BLaER1 treated with 17β-estradiol and CSF1 and Interleukin-3, amounts not matched to agents 10 nM and 100 nM (cell line): ENCODE data around the gene SERPINB8.
A peak's percentile ranks its signal among the peaks of the same experiment; 100 is the strongest.

ENCODE experiments used
- H3K27ac ChIP-seq, 11 experiments: shearing (Covaris generic); formaldehyde crosslinking; 2 replicates each; pipeline ENCODE4 v1.8.1; 2022
- H3K27me3 ChIP-seq, 11 experiments: shearing (Covaris generic); formaldehyde crosslinking; 2 replicates each; pipeline ENCODE4 v1.8.1; 2022
- H3K36me3 ChIP-seq, 11 experiments: shearing (Covaris generic); formaldehyde crosslinking; 2 replicates each; pipeline ENCODE4 v1.8.1; 2022
- H3K4me1 ChIP-seq, 10 experiments: shearing (Covaris generic); formaldehyde crosslinking; 2 replicates each; pipeline ENCODE4 v1.8.1; 2022
- H3K4me2 ChIP-seq, 11 experiments: shearing (Covaris generic); formaldehyde crosslinking; 2 replicates each; pipeline ENCODE4 v1.8.1; 2022
- H3K4me3 ChIP-seq, 10 experiments: shearing (Covaris generic); formaldehyde crosslinking; 2 replicates each; pipeline ENCODE4 v1.8.1; 2022
- H3K9ac ChIP-seq, 11 experiments: shearing (Covaris generic); formaldehyde crosslinking; 2 replicates each; pipeline ENCODE4 v1.8.1; 2022
- H3K9me3 ChIP-seq, 11 experiments: shearing (Covaris generic); formaldehyde crosslinking; replicated peaks in 1 of 11; 2 replicates each; pipeline ENCODE4 v1.8.1; 2022
- H4K20me1 ChIP-seq, 11 experiments: shearing (Covaris generic); formaldehyde crosslinking; 2 replicates each; pipeline ENCODE4 v1.8.1; 2022
- Cebpa-rat ChIP-seq, 11 experiments: shearing (Covaris generic); IDR thresholded peaks; 2 replicates each; pipeline ENCODE4 v1.8.1; 2022

The SERPINB8 gene

GRCh38 chr18:64017870-64018269 is 48.0 kb downstream of the SERPINB8 start:
- Histone ChIP-seq H3K4me3 (no peak overlapping the region), H3K4me1 (no peaks in the 10 kb centered on the region), H3K9ac (no peak overlapping the region), H3K27ac (no peak overlapping the region), H3K36me3 (no peaks in the 10 kb centered on the region), H3K27me3 (no peaks in the 10 kb centered on the region), H3K9me3 (no peaks in the 10 kb centered on the region), H4K20me1 (no peaks in the 10 kb centered on the region), H3K4me2 (no peak overlapping the region)
- no peak for TF ChIP-seq Cebpa-rat (IDR thresholded peaks at IDR 0.05)

- Histone ChIP-seq H4K20me1 (no peaks in the 10 kb centered on the region), H3K36me3 (no peaks in the 10 kb centered on the region), H3K4me3 (no peak overlapping the region), H3K27ac (no peak overlapping the region), H3K27me3 (no peaks in the 10 kb centered on the region), H3K4me1 (no peaks in the 10 kb centered on the region), H3K4me2 (no peak overlapping the region), H3K9ac (no peak overlapping the region), H3K9me3 (no peaks in the 10 kb centered on the region)
- TF ChIP-seq Cebpa-rat (IDR thresholded peaks at IDR 0.05) = no peak
Measured at GRCh38 chr18:64019922-64020756, 50.3 kb downstream of the SERPINB8 start.

GRCh38 chr18:64026350-64026749 is 56.5 kb downstream of the SERPINB8 start:
- Histone ChIP-seq H3K4me2 (no peak overlapping the region), H3K9me3 (peaks cover 0 to 7% (median 0%) of the 10 kb centered on the region in 11 experiments; a peak in 6 of 22 replicates), H3K36me3 (no peaks in the 10 kb centered on the region), H3K4me1 (peaks cover 0 to 11% (median 0%) of the 10 kb centered on the region in 10 experiments; a peak in 6 of 20 replicates), H3K4me3 (no peak overlapping the region), H4K20me1 (no peaks in the 10 kb centered on the region), H3K27ac (no peak overlapping the region), H3K27me3 (no peaks in the 10 kb centered on the region), H3K9ac (no peak overlapping the region)
- TF ChIP-seq Cebpa-rat (IDR thresholded peaks at IDR 0.05) = no peak

GRCh38 chr18:64027931-64028695 is 58.2 kb downstream of the SERPINB8 start:
- no peak for TF ChIP-seq Cebpa-rat (IDR thresholded peaks at IDR 0.05)
- Histone ChIP-seq H3K4me1 (peaks cover 0 to 11% (median 0%) of the 10 kb centered on the region in 10 experiments; a peak in 6 of 20 replicates), H3K27ac (no peak overlapping the region), H3K9ac (no peak overlapping the region), H3K4me3 (no peak overlapping the region), H3K9me3 (peaks cover 0 to 7% (median 0%) of the 10 kb centered on the region in 11 experiments; a peak in 6 of 22 replicates), H3K27me3 (no peaks in the 10 kb centered on the region), H4K20me1 (no peaks in the 10 kb centered on the region), H3K4me2 (peak overlapping the region in 3 of 11 experiments; percentile 7 to 24 (median 15); a peak in 4 of 22 replicates), H3K36me3 (no peaks in the 10 kb centered on the region)

- H3K27ac ChIP-seq = no peak overlapping the region
- peaks cover 0 to 11% (median 0%) of the 10 kb centered on the region in 10 experiments; a peak in 6 of 20 replicates for H3K4me1 ChIP-seq
- H3K4me2 ChIP-seq = no peak overlapping the region
- H3K9me3 ChIP-seq = peaks cover 0 to 7% (median 0%) of the 10 kb centered on the region in 11 experiments; a peak in 6 of 22 replicates
- H4K20me1 ChIP-seq = no peaks in the 10 kb centered on the region
- H3K36me3 ChIP-seq = no peaks in the 10 kb centered on the region
- TF ChIP-seq Cebpa-rat (IDR thresholded peaks at IDR 0.05) = no peak
- H3K9ac ChIP-seq = no peak overlapping the region
- H3K4me3 ChIP-seq = no peak overlapping the region
- H3K27me3 ChIP-seq = no peaks in the 10 kb centered on the region
Measured at GRCh38 chr18:64029096-64029495, 59.2 kb downstream of the SERPINB8 start.

GRCh38 chr18:64031411-64031810 is 61.5 kb downstream of the SERPINB8 start:
- H4K20me1 ChIP-seq = no peaks in the 10 kb centered on the region
- no peak overlapping the region for H3K9ac ChIP-seq
- TF ChIP-seq Cebpa-rat (IDR thresholded peaks at IDR 0.05) = no peak
- H3K36me3 ChIP-seq = no peaks in the 10 kb centered on the region
- H3K4me1 ChIP-seq = peaks cover 0 to 11% (median 0%) of the 10 kb centered on the region in 10 experiments; a peak in 6 of 20 replicates
- no peak overlapping the region for H3K4me3 ChIP-seq
- peaks cover 0 to 4% (median 0%) of the 10 kb centered on the region in 11 experiments; a peak in 6 of 22 replicates for H3K9me3 ChIP-seq
- H3K4me2 ChIP-seq = no peak overlapping the region
- no peaks in the 10 kb centered on the region for H3K27me3 ChIP-seq
- H3K27ac ChIP-seq = no peak overlapping the region

- Histone ChIP-seq H3K4me1 (peaks cover 0 to 11% (median 0%) of the 10 kb centered on the region in 10 experiments; a peak in 6 of 20 replicates), H3K4me2 (no peak overlapping the region), H3K4me3 (no peak overlapping the region), H3K36me3 (no peaks in the 10 kb centered on the region), H3K9me3 (no peaks in the 10 kb centered on the region), H4K20me1 (no peaks in the 10 kb centered on the region), H3K27me3 (no peaks in the 10 kb centered on the region), H3K27ac (no peak overlapping the region), H3K9ac (no peak overlapping the region)
- no peak for TF ChIP-seq Cebpa-rat (IDR thresholded peaks at IDR 0.05)
Measured at GRCh38 chr18:64032312-64032711, 62.4 kb downstream of the SERPINB8 start.

- Histone ChIP-seq H3K27ac (no peak overlapping the region), H3K27me3 (no peaks in the 10 kb centered on the region), H3K36me3 (no peaks in the 10 kb centered on the region), H3K4me2 (no peak overlapping the region), H3K9me3 (peaks cover 5 to 16% (median 8%) of the 10 kb centered on the region in 11 experiments; a peak in 19 of 22 replicates), H3K4me3 (no peak overlapping the region), H3K9ac (no peak overlapping the region), H4K20me1 (no peaks in the 10 kb centered on the region), H3K4me1 (no peaks in the 10 kb centered on the region)
- no peak for TF ChIP-seq Cebpa-rat (IDR thresholded peaks at IDR 0.05)
Measured at GRCh38 chr18:64037812-64038414, 68.0 kb downstream of the SERPINB8 start.
